Naive thymus-derived CD4-positive, alpha-beta T cell (primary cell): ENCODE data around the gene DPEP2NB. TPM values are rescaled to one million over a fixed set of nuclear protein-coding genes. Genes with fewer than 3 reads are reported as not detected.

Experiments used
- ATAC-seq: fragments of 150-1000 bp; cut with Tn5 transposase; 2 replicates; pipeline ENCODE4 v1.10.0; 2021; ENCODE audit warnings: mild to moderate bottlenecking, moderate library complexity
- CTCF ChIA-PET: fragments of 350-600 bp; sonication (Branson Sonifier 250); formaldehyde crosslinking; loops from one replicate; lab custom pipeline; 2021; ENCODE audit warnings: antibody characterized with exemption; lab: Charles Lee
- POLR2A ChIA-PET: fragments of 350-600 bp; sonication (Branson Sonifier 250); formaldehyde crosslinking; loops from one replicate; lab custom pipeline; 2021; ENCODE audit warnings: antibody characterized with exemption, inconsistent platforms; lab: Charles Lee
- DNase-seq, 9 donors: peaks; one replicate each; pipeline versions ENCODE4 v3.0.0 to v3.0.0-alpha.2; 2020 to 2022; ENCODE audit warnings: mixed read lengths in 1 of 9
- H3K27ac ChIP-seq: one replicate; pipeline ENCODE4 v1.7.0; 2013; ENCODE audit warnings: mild to moderate bottlenecking, low read depth, low read length, moderate library complexity
- H3K27me3 ChIP-seq, 2 donors: one replicate each; pipeline ENCODE4 v1.7.0; 2013; ENCODE audit warnings: low read length in 2 of 2, mild to moderate bottlenecking in 2 of 2, moderate library complexity in 2 of 2; ENCODE audit not compliant: control insufficient read depth in 2 of 2, insufficient read depth in 2 of 2
- H3K36me3 ChIP-seq, 3 experiments: 1 replicate in 2 of 3; 2 replicates in 1 of 3; pipeline ENCODE4 v1.7.0; 2013; ENCODE audit warnings: low read length in 3 of 3, mild to moderate bottlenecking in 3 of 3, moderate library complexity in 1 of 3; ENCODE audit not compliant: insufficient read depth in 3 of 3, control insufficient read depth in 2 of 3
- H3K4me1 ChIP-seq, 2 donors: one replicate each; pipeline ENCODE4 v1.7.0; 2013; ENCODE audit warnings: low read length in 2 of 2, mild to moderate bottlenecking in 2 of 2, moderate library complexity in 1 of 2; ENCODE audit not compliant: control insufficient read depth in 2 of 2, insufficient read depth in 2 of 2
- H3K4me3 ChIP-seq: 2 replicates; pipeline ENCODE4 v1.7.0; 2013; ENCODE audit warnings: mild to moderate bottlenecking, low read length
- H3K9me3 ChIP-seq, 3 experiments: 1 replicate in 2 of 3; 2 replicates in 1 of 3; pipeline ENCODE4 v1.7.0; 2013; ENCODE audit warnings: low read length in 3 of 3; ENCODE audit not compliant: control insufficient read depth in 2 of 3
- H3K27ac Mint-ChIP-seq, 9 donors: one replicate each; pipeline ENCODE4 v1.8.0; 2020 to 2022; ENCODE audit warnings: mixed read lengths in 9 of 9, mild to moderate bottlenecking in 8 of 9, moderate library complexity in 5 of 9, inconsistent platforms in 2 of 9
- H3K27me3 Mint-ChIP-seq, 5 donors: one replicate each; pipeline ENCODE4 v1.8.0; 2021 to 2022; ENCODE audit warnings: mixed read lengths in 5 of 5, mild to moderate bottlenecking in 1 of 5
- H3K36me3 Mint-ChIP-seq, 5 donors: one replicate each; pipeline ENCODE4 v1.8.0; 2020 to 2022; ENCODE audit warnings: mixed read lengths in 5 of 5, mild to moderate bottlenecking in 3 of 5, inconsistent platforms in 1 of 5
- H3K4me1 Mint-ChIP-seq, 7 donors: one replicate each; pipeline ENCODE4 v1.8.0; 2020 to 2022; ENCODE audit warnings: mixed read lengths in 7 of 7, mild to moderate bottlenecking in 3 of 7, inconsistent platforms in 1 of 7
- H3K4me3 Mint-ChIP-seq, 10 donors: one replicate each; pipeline ENCODE4 v1.8.0; 2020 to 2022; ENCODE audit warnings: mild to moderate bottlenecking in 10 of 10, mixed read lengths in 10 of 10, moderate library complexity in 6 of 10, inconsistent platforms in 2 of 10
- H3K9me3 Mint-ChIP-seq, 11 donors: one replicate each; pipeline ENCODE4 v1.8.0; 2020 to 2022; ENCODE audit warnings: mixed read lengths in 11 of 11, mild to moderate bottlenecking in 4 of 11, inconsistent platforms in 1 of 11, moderate library complexity in 1 of 11
- intact Hi-C, 2 donors: fragments of 100-400 bp; cut with micrococcal nuclease; formaldehyde crosslinking; loops; one replicate each; pipeline ENCODE4 v1.15.1; 2023
- polyA plus RNA-seq, 2 donors: library from polyadenylated mRNA; unstranded; fragments of 300-500 nt; fragmentation: Illumina TruSeq; gene quantifications; one replicate each; pipeline ENCODE4 v1.2.3, GENCODE V29; 2021
- total RNA-seq, 6 experiments: library from RNA in 5 of 6; stranded (reverse) in 5 of 6; gene quantifications; 1 replicate in 5 of 6; 2 replicates in 1 of 6; pipeline ENCODE4 v1.2.3 and lab custom pipeline; 2021 to 2026

The DPEP2NB gene
- total and polyA plus RNA-seq, 7 experiments from 2014 or later: not detected

DNA sequence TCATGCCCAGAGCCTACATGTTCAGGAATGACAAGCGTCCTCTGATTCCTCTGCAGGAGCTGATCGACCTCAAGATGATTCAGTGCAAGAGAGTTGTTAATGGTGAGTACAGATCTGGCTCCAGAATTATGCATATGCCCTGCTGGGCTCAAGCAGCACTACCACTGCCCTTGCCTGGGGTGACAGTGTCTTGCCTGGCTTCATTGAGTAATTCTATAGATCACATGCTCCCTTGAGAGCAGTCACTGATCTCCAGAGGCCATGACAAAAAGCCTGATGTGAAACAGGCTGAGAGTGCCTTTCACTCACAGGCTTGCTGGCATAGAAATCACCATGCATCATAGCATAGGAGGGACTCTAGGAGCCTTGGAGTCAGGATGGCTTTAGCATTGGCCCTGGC, 33.7 kb upstream of the DPEP2NB start:
- H3K27ac ChIP-seq: no peak overlapping the region
- no peaks in the 10 kb centered on the region for H3K27me3 ChIP-seq
- intact Hi-C loops: loop anchor here in 1 of 2 donors (10.0 kb wide), 1 partner anchor 385 kb away; the partner anchor contains the start of genes ACD, C16orf86, ENKD1 and PARD6A
- H3K4me1 Mint-ChIP-seq: peaks cover 4 to 9% (median 7%) of the 10 kb centered on the region in 7 donors
- no peaks in the 10 kb centered on the region for H3K27me3 Mint-ChIP-seq
- H3K9me3 Mint-ChIP-seq: no peaks in the 10 kb centered on the region
- ChIA-PET CTCF (no interaction called here), POLR2A (no interaction called here)
- no peaks in the 10 kb centered on the region for H3K9me3 ChIP-seq
- peaks cover 0 to 20% (median 0%) of the 10 kb centered on the region in 3 experiments for H3K36me3 ChIP-seq
- no peaks in the 10 kb centered on the region for H3K4me1 ChIP-seq
- H3K36me3 Mint-ChIP-seq: peaks cover 6 to 39% (median 18%) of the 10 kb centered on the region in 5 donors
- ATAC-seq (peak; percentile 40), DNase-seq (no peak)
- H3K4me3 ChIP-seq: no peak overlapping the region
- H3K27ac Mint-ChIP-seq: no peak overlapping the region
- no peak overlapping the region for H3K4me3 Mint-ChIP-seq

DNA sequence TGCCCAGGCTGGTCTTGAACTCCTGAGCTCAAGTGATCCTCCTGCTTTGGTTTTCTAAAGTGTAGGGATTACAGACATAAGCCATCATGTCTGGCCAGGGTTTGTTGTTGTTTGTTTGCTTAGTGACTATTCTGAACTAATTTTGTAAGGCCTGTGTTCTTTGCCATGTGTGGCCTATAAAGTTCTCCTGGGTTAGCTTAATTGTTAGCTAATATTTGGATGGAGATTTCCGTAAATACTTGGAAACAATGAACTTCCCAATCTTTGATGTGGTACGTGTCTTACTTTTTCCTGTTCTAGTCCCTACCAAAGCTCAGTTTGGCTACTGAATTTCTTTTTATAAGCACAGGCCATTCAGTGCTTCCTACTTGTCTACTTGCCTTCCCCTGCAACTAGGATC, 32.3 kb upstream of the DPEP2NB start:
- Mint-ChIP-seq H3K36me3 (peaks cover 0 to 27% (median 18%) of the 10 kb centered on the region in 5 donors), H3K4me1 (peaks cover 4 to 12% (median 7%) of the 10 kb centered on the region in 7 donors), H3K27ac (no peak overlapping the region), H3K4me3 (no peak overlapping the region), H3K27me3 (no peaks in the 10 kb centered on the region), H3K9me3 (no peaks in the 10 kb centered on the region)
- Histone ChIP-seq H3K4me1 (no peaks in the 10 kb centered on the region), H3K27me3 (no peaks in the 10 kb centered on the region), H3K4me3 (no peak overlapping the region), H3K27ac (no peak overlapping the region), H3K36me3 (peaks cover 0 to 10% (median 0%) of the 10 kb centered on the region in 3 experiments), H3K9me3 (no peaks in the 10 kb centered on the region)
- ChIA-PET CTCF (interaction anchor here (0.7 to 1.6 kb wide), 3 partner anchors 23 to 180 kb away, joined by 3 to 4 read pairs (median 3); no protein-coding TSS in a partner anchor), POLR2A (interaction anchor here (1.2 kb wide), 2 partner anchors 8 to 45 kb away, joined by 4 to 6 read pairs; no protein-coding TSS in a partner anchor)
- no peak for DNase-seq
- intact Hi-C loops: loop anchor here in 1 of 2 donors (10.0 kb wide), 1 partner anchor 383 kb away; the partner anchor contains the start of genes ACD, C16orf86, ENKD1 and PARD6A
- no peak for ATAC-seq

DNA sequence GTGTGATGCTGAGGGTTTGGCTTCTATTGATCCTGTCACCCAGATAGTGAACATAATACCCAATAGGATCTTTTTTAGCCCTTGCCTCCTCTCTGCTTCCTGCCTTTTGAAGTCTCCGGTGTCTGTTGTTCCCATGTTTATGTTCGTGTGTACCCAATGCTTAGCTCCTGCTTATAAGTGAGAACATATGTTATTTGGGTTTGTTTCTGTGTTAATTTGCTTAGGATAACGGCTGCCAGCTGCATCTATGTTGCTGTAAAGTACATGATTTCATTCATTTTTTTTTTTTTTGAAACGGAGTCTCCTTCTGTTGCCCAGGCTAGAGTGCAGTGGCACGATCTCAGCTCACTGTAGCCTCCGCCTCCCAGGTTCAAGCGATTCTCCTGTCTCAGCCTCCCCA, 30.4 kb upstream of the DPEP2NB start:
- POLR2A ChIA-PET: interaction anchor here (0.6 to 0.7 kb wide), 2 partner anchors 18 to 46 kb away, joined by 3 read pairs; no protein-coding TSS in a partner anchor

GRCh38 chr16:68041783-68042182, 26.1 kb upstream of the DPEP2NB start:
- Histone ChIP-seq H3K9me3 (no peaks in the 10 kb centered on the region), H3K4me1 (peaks cover 2 to 4% of the 10 kb centered on the region in 2 donors), H3K4me3 (no peak overlapping the region), H3K27me3 (no peaks in the 10 kb centered on the region), H3K27ac (no peak overlapping the region), H3K36me3 (peaks cover 0 to 4% (median 0%) of the 10 kb centered on the region in 3 experiments)
- H3K27ac Mint-ChIP-seq: no peak overlapping the region
- no peak for DNase-seq
- ChIA-PET POLR2A (interaction anchor here (0.8 to 1.3 kb wide), 3 partner anchors 43 to 158 kb away, joined by 4 to 5 read pairs (median 4); partner anchors contain the start of gene DPEP2), CTCF (interaction anchor here (0.8 to 2.7 kb wide), 10 partner anchors 17 to 521 kb away, joined by 3 to 24 read pairs (median 6); no protein-coding TSS in a partner anchor)
- no peaks in the 10 kb centered on the region for H3K27me3 Mint-ChIP-seq
- intact Hi-C loops: loop anchor here (2.0 to 10.0 kb wide), 2 partner anchors 23 to 377 kb away; partner anchors contain the start of genes ACD (in 1 of the 2), C16orf86 (in 1 of the 2), ENKD1 (in 1 of the 2) and PARD6A (in 1 of the 2)
- H3K4me1 Mint-ChIP-seq: peaks cover 11 to 27% (median 22%) of the 10 kb centered on the region in 7 donors
- H3K36me3 Mint-ChIP-seq: peaks cover 0 to 15% (median 13%) of the 10 kb centered on the region in 5 donors
- ATAC-seq: no peak
- no peak overlapping the region for H3K4me3 Mint-ChIP-seq
- no peaks in the 10 kb centered on the region for H3K9me3 Mint-ChIP-seq

More for the DNA sequence above, 30.4 kb upstream of the DPEP2NB start:
- CTCF ChIA-PET: interaction anchor here (0.6 kb wide), 1 partner anchor 1311 kb away, joined by 6 read pairs; no protein-coding TSS in a partner anchor
- Histone ChIP-seq H3K36me3 (peaks cover 0 to 14% (median 0%) of the 10 kb centered on the region in 3 experiments), H3K27me3 (no peaks in the 10 kb centered on the region), H3K27ac (no peak overlapping the region), H3K4me1 (no peaks in the 10 kb centered on the region), H3K9me3 (no peaks in the 10 kb centered on the region), H3K4me3 (no peak overlapping the region)
- no peak overlapping the region for H3K4me3 Mint-ChIP-seq
- no peaks in the 10 kb centered on the region for H3K27me3 Mint-ChIP-seq
- peaks cover 0 to 23% (median 18%) of the 10 kb centered on the region in 5 donors for H3K36me3 Mint-ChIP-seq
- H3K4me1 Mint-ChIP-seq: peaks cover 6 to 12% (median 9%) of the 10 kb centered on the region in 7 donors
- peak overlapping the region in 3 of 9 donors; percentile 50 to 83 (median 76) for H3K27ac Mint-ChIP-seq
- no peaks in the 10 kb centered on the region for H3K9me3 Mint-ChIP-seq
- intact Hi-C loops: loop anchor here in 1 of 2 donors (10.0 kb wide), 1 partner anchor 381 kb away; the partner anchor contains the start of genes ACD, C16orf86, ENKD1 and PARD6A
- DNase-seq (no peak), ATAC-seq (no peak)

DNA sequence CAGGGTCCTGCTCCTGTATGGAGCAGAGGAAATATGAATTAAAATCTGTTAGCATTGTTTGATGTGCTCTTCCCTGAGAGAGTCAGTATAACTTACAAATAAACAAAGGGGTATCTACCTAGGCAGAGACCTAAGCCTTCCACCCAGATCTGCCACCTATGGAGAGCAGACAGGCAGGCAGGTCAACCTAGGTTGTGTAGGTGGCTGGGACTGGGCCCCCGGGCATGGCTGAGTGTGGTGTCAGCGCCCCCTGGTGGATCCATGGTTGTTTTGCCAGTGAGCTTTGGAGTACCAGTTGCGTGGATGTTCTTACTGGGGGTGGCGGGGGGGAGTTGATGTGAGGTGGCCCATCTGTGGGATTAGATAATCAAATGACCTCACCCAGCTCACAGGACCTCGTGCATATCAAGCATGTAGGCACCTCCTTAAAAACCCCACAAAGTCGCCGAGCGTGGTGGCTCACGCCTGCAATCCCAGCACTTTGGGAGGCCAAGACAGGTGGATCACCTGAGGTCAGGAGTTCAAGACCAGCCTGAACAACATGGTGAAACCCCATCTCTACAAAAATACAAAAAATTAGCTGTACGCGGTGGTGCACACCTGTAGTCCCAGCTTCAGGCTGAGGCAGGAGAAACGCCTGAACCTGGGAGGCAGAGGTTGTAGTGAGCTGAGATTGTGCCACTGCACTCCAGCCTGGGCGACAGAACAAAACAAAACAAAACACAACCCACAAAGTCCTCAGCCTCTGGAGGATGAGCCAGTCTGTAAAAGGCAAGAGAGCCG, 25.0 kb upstream of the DPEP2NB start:
- ATAC-seq: peak; percentile 100
- ChIA-PET CTCF (interaction anchor here (0.6 to 2.9 kb wide), 31 partner anchors 11 to 446 kb away, joined by 3 to 24 read pairs (median 5); partner anchors contain the start of genes DDX28, DPEP2 and DUS2), POLR2A (interaction anchor here (0.6 to 2.2 kb wide), 15 partner anchors 10 to 455 kb away, joined by 3 to 16 read pairs (median 4); partner anchors contain the start of genes DPEP2 and PSKH1)
- peak overlapping the region; percentile 26 for H3K27ac ChIP-seq
- peak overlapping the region in 1 of 10 donors; percentile 9 for H3K4me3 Mint-ChIP-seq
- H3K4me1 ChIP-seq: peaks cover 4 to 5% of the 10 kb centered on the region in 2 donors
- no peaks in the 10 kb centered on the region for H3K9me3 ChIP-seq
- no peaks in the 10 kb centered on the region for H3K27me3 ChIP-seq
- H3K27ac Mint-ChIP-seq: peak overlapping the region; percentile 28 to 87 (median 61)
- intact Hi-C loops: loop anchor here (1.0 to 10.0 kb wide), 10 partner anchors 17 to 519 kb away; partner anchors contain the start of genes PSMB10 (in 2 of the 2), ACD (in 1 of the 2), C16orf86 (in 1 of the 2) and DDX28 (in 1 of the 2)
- peaks cover 5 to 26% (median 18%) of the 10 kb centered on the region in 7 donors for H3K4me1 Mint-ChIP-seq
- peaks cover 0 to 17% (median 11%) of the 10 kb centered on the region in 5 donors for H3K36me3 Mint-ChIP-seq
- no peaks in the 10 kb centered on the region for H3K27me3 Mint-ChIP-seq
- peaks cover 0 to 4% (median 0%) of the 10 kb centered on the region in 3 experiments for H3K36me3 ChIP-seq
- no peaks in the 10 kb centered on the region for H3K9me3 Mint-ChIP-seq
- DNase-seq: peak; percentile 81 to 95 (median 87)
- H3K4me3 ChIP-seq: no peak overlapping the region
